ENCODE measurements around the gene ECE1. TPM values are rescaled to one million over a fixed set of nuclear protein-coding genes. Genes with fewer than 3 reads are reported as not detected.
A peak's percentile ranks its signal among the peaks of the same experiment; 100 is the strongest.
"Not testable (repeated sequence)": the region's sequence is repeated elsewhere in the genome, so short reads cannot be mapped to it uniquely, and the experiment has no call there.

Gene ECE1
- total and polyA plus RNA-seq, 11 donors: 37.3 to 140 (median 59.4) TPM

DNA sequence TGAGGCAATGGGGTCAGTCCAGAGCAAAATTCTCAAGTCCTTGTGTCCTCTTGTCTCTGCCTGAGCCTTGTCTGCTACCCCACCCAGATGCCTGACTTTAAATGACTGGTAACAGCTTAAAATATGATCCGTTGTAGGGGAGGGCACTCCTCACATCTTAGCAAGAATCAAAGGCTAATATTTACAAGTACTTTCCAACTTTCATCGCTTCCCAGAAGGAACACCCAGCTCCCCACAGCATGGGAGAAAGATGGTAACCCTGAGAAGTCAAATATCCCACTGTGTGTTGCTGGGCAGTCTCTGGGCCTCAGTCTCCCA lies 5.2 kb downstream of the ECE1 start:
- H3K4me1 ChIP-seq: peaks cover 0 to 56% (median 33%) of the 10 kb centered on the region in 12 donors
- no peaks in the 10 kb centered on the region for H3K9me3 ChIP-seq
- WGBS, 4 donors: 78 to 91% (median 80%) methylated on average over 2 of the region's 2 CpGs
- peaks cover 0 to 23% (median 6%) of the 10 kb centered on the region in 9 donors for H3K36me3 ChIP-seq
- no peak for DNase-seq
- H3K27ac ChIP-seq: peak overlapping the region in 3 of 12 donors; percentile 2 to 13 (median 2)
- no peak overlapping the region for H3K4me3 ChIP-seq
- intact Hi-C loops (cut with DNase I): no loop called here
- no peaks in the 10 kb centered on the region for H3K27me3 ChIP-seq
- ATAC-seq: no peak
- TF ChIP-seq CTCF (IDR thresholded peaks at IDR 0.05) (no peak), POLR2A (IDR thresholded peaks at IDR 0.05) (no peak)

DNA sequence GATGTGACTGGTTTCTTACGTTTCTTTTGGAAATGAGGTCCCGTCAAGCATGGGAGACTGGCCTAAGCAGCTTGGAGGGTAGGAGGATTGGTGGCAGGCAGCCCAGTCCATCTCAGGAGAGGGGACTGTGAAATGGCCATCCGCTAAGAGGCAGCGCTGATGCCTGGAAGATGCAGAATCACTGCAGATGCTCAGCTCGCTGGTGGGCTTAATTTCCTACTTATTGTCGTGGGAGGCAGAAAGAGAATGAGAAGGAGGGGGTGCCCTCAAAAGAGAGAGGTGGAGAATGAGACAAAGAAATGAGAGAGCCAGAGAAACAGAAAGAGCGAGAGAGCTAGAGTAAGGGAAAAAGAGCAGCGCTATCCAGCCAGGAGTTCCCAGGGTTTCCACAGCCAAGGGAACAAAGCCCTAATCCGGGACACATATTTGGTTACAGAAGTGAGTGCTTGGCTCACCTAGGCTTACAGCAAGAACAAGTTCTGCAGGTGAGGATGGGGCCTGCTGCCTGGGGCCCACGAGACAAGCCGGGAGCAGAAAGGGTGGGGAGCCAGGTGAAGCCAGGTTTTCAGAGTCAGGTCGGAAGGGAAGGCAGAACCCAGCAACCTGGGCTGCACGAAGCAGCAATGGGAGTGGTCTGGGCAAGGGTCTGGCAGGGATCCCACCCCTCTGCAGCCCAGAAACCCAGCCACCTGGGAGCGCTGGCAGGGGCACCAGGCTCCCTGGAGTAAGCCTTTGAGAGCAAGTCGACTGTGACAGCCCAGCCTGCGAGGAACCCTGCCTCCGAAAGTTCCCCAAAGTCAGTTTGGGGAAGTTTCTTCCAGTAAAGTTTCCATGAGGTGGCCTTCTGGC lies 5.8 kb downstream of the ECE1 start:
- DNase-seq (peak in 1 of 5 donors; percentile 47), ATAC-seq (no peak)
- TF ChIP-seq POLR2A (IDR thresholded peaks at IDR 0.05): no peak
- TF ChIP-seq CTCF (IDR thresholded peaks at IDR 0.05): no peak
- intact Hi-C loops (cut with DNase I): loop anchor here in 2 of 10 donors (5.0 kb wide), 1 partner anchor 38 kb away; no protein-coding TSS in a partner anchor
- Histone ChIP-seq H3K27me3 (no peaks in the 10 kb centered on the region), H3K36me3 (peaks cover 0 to 23% (median 6%) of the 10 kb centered on the region in 9 donors), H3K9me3 (no peaks in the 10 kb centered on the region), H3K4me1 (peaks cover 0 to 57% (median 37%) of the 10 kb centered on the region in 12 donors), H3K4me3 (no peak overlapping the region), H3K27ac (peak overlapping the region in 4 of 12 donors; percentile 2 to 27 (median 8))
- WGBS, 4 donors: 79 to 83% (median 79%) methylated on average over 16 to 17 of the region's 17 CpGs

GRCh38 chr1:21283524-21283923 lies 6.7 kb downstream of the ECE1 start:
- WGBS, 4 donors: 90 to 95% (median 93%) methylated on average over 7 of the region's 7 CpGs
- Histone ChIP-seq H3K4me1 (peaks cover 0 to 57% (median 40%) of the 10 kb centered on the region in 12 donors), H3K9me3 (no peaks in the 10 kb centered on the region), H3K27ac (peak overlapping the region in 1 of 12 donors; percentile 27), H3K36me3 (peaks cover 0 to 23% (median 6%) of the 10 kb centered on the region in 9 donors), H3K4me3 (no peak overlapping the region), H3K27me3 (no peaks in the 10 kb centered on the region)
- TF ChIP-seq CTCF (IDR thresholded peaks at IDR 0.05) (no peak), POLR2A (IDR thresholded peaks at IDR 0.05) (no peak)
- DNase-seq (no peak), ATAC-seq (no peak)
- intact Hi-C loops (cut with DNase I): loop anchor here in 2 of 10 donors (5.0 kb wide), 1 partner anchor 39 kb away; no protein-coding TSS in a partner anchor

DNA sequence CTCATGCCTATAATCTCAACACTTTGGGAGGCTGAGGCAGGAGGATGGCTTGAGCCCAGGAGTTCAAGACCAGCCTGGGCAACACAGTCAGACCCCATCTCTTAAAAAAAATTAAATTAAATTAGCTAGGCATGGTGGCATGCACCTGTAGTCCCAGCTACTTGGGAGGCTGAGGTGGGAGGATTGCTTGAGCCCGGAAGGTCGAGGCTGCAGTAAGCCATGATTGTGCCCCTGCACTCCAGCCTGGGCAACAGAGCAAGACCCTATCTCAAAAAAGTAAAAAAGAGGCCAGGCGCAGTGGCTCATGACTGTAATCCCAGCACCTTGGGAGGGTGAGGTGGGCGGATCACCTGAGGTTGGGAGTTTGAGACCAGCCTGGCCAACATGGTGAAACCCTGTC lies 8.2 kb downstream of the ECE1 start:
- peaks cover 7 to 62% (median 51%) of the 10 kb centered on the region in 12 donors for H3K4me1 ChIP-seq
- peak in 1 of 5 donors; percentile 24 for DNase-seq
- H3K9me3 ChIP-seq, ATAC-seq, H3K4me3 ChIP-seq, H3K27me3 ChIP-seq: not testable (repeated sequence)
- H3K36me3 ChIP-seq: peaks cover 0 to 18% (median 6%) of the 10 kb centered on the region in 9 donors
- intact Hi-C loops (cut with DNase I): loop anchor here in 2 of 10 donors (5.0 kb wide), 1 partner anchor 40 kb away; no protein-coding TSS in a partner anchor
- WGBS, 4 donors: 94 to 100% (median 98%) methylated on average over 4 of the region's 4 CpGs
- H3K27ac ChIP-seq: peak overlapping the region in 9 of 12 donors; percentile 85 to 98 (median 92)

All from heart left ventricle (tissue), 16 donors.